HepG2 (cell line): ENCODE measurements around the gene CIB2. TPM values are rescaled to one million over a fixed set of nuclear protein-coding genes. Genes with fewer than 3 reads are reported as not detected.

Experiments
- ASH2L ChIP-seq: fragments of 300-600, 200-600 bp; sonication (generic); IDR thresholded peaks from 2 replicates; pipeline ENCODE4 v1.7.0; 2017; ENCODE audit warnings: low read depth, mild to moderate bottlenecking, moderate library complexity, mixed read lengths, low read length; ENCODE audit not compliant: insufficient read length
- CBX2 ChIP-seq, 2 experiments: fragments of 200-600 bp in 1 of 2; sonication (generic); formaldehyde crosslinking in 1 of 2; IDR thresholded peaks; 2 replicates each; pipeline versions ENCODE4 v1.7.0 to v1.8.1; 2018 to 2022; ENCODE audit warnings: low read depth in 2 of 2, low read length in 1 of 2, mild to moderate bottlenecking in 1 of 2, missing genetic modification reagents in 1 of 2
- CEBPB ChIP-seq: IDR thresholded peaks from 2 replicates; pipeline ENCODE4 v1.6.1; 2011; ENCODE audit warnings: low read depth, low read length, improper control_type of control experiment, borderline replicate concordance
- DNMT1 ChIP-seq: sonication (generic); formaldehyde crosslinking; IDR thresholded peaks from 2 replicates; pipeline ENCODE4 v1.5.1; 2020; ENCODE audit warnings: mild to moderate bottlenecking, missing genetic modification reagents
- DZIP1 ChIP-seq: sonication (generic); formaldehyde crosslinking; IDR thresholded peaks from 2 replicates; pipeline ENCODE4 v1.5.0; 2020; ENCODE audit warnings: mild to moderate bottlenecking, missing genetic modification reagents
- GMEB2 ChIP-seq: IDR thresholded peaks from 2 replicates; pipeline ENCODE4 v1.6.1; 2016; ENCODE audit warnings: missing biosample characterization, missing genetic modification reagents, low read depth
- MAZ ChIP-seq, 2 experiments: sonication (generic) in 1 of 2; formaldehyde crosslinking in 1 of 2; IDR thresholded peaks; 2 replicates each; pipeline versions ENCODE4 v1.5.0 to v1.6.1; 2012 to 2020; ENCODE audit warnings: low read depth in 2 of 2, mild to moderate bottlenecking in 2 of 2, borderline replicate concordance in 1 of 2, improper control_type of control experiment in 1 of 2, low read length in 1 of 2, missing genetic modification reagents in 1 of 2, moderate library complexity in 1 of 2
- NR2C2 ChIP-seq: sonication (generic); formaldehyde crosslinking; IDR thresholded peaks from 2 replicates; pipeline ENCODE4 v1.4.0; 2020; ENCODE audit warnings: missing genetic modification reagents, mild to moderate bottlenecking, moderate library complexity, borderline replicate concordance
- REXO4 ChIP-seq: sonication (generic); formaldehyde crosslinking; IDR thresholded peaks from 2 replicates; pipeline ENCODE4 v1.8.0; 2022; ENCODE audit warnings: missing genetic modification reagents, mild to moderate bottlenecking, borderline replicate concordance
- SALL1 ChIP-seq: sonication (generic); formaldehyde crosslinking; IDR thresholded peaks from 2 replicates; pipeline ENCODE4 v1.8.0; 2022; ENCODE audit warnings: mild to moderate bottlenecking, missing genetic modification reagents
- SP2 ChIP-seq: sonication (generic); formaldehyde crosslinking; IDR thresholded peaks from 2 replicates; pipeline ENCODE4 v1.5.1; 2020; ENCODE audit warnings: mild to moderate bottlenecking, missing genetic modification reagents
- SRY ChIP-seq: sonication (generic); formaldehyde crosslinking; IDR thresholded peaks from 2 replicates; pipeline ENCODE4 v1.8.0; 2022; ENCODE audit warnings: mild to moderate bottlenecking, missing genetic modification reagents
- STAT5B ChIP-seq: sonication (generic); formaldehyde crosslinking; IDR thresholded peaks from 2 replicates; pipeline ENCODE4 v1.4.0; 2020; ENCODE audit warnings: missing genetic modification reagents
- ZFAT ChIP-seq: sonication (generic); formaldehyde crosslinking; conservative IDR thresholded peaks from 2 replicates; pipeline ENCODE4 v1.8.1; 2023; ENCODE audit warnings: missing genetic modification reagents, inconsistent platforms
- ZFX ChIP-seq: sonication (generic); formaldehyde crosslinking; IDR thresholded peaks from 2 replicates; pipeline ENCODE4 v1.4.0; 2020; ENCODE audit warnings: mild to moderate bottlenecking, low read depth, missing genetic modification reagents, moderate library complexity
- ZMYM3 ChIP-seq: sonication (generic); formaldehyde crosslinking; IDR thresholded peaks from 2 replicates; pipeline ENCODE4 v1.5.1; 2020; ENCODE audit warnings: mild to moderate bottlenecking, missing genetic modification reagents
- ZNF33A ChIP-seq: sonication (generic); formaldehyde crosslinking; IDR thresholded peaks from 2 replicates; pipeline ENCODE4 v1.5.1; 2020; ENCODE audit warnings: missing genetic modification reagents, mild to moderate bottlenecking, moderate library complexity, borderline replicate concordance
- polyA plus RNA-seq, 8 experiments: library from polyadenylated mRNA; depleted of rRNA in 3 of 8; stranded (reverse) in 7 of 8; unstranded in 1 of 8; fragments of >200 nt; fragmentation: Illumina TruSeq in 4 of 8; extraction: Trizol in 4 of 8; gene quantifications; 2 replicates each; pipeline versions ENCODE4 v1.2.1 to v1.2.3, GENCODE V29; 2011 to 2016; ENCODE audit warnings: low read depth in 4 of 8, missing spikeins in 1 of 8, mixed read lengths in 1 of 8; ENCODE audit not compliant: insufficient read depth in 1 of 8
- total RNA-seq, 5 experiments: library from RNA; depleted of rRNA; stranded (reverse); fragments of >200 nt; fragmentation: Illumina TruSeq; extraction: Trizol; gene quantifications; 2 replicates each; pipeline ENCODE4 v1.2.3, GENCODE V29; 2016; ENCODE audit warnings: low read depth in 1 of 5
- TF ChIP-seq, protein P1 (sequence below): sonication (generic); formaldehyde crosslinking; IDR thresholded peaks from 2 replicates; pipeline ENCODE4 v1.9.0; 2022; ENCODE audit warnings: missing genetic modification reagents, mild to moderate bottlenecking, borderline replicate concordance

Gene CIB2
- total and polyA plus RNA-seq, 2 of the 13 experiments (the other 11 are each of a cell fraction or from before 2014, with no cell fraction given), result 1.4 to 1.5 TPM

GRCh38 chr15:78077053-78077870 is 54.0 kb downstream of the CIB2 start, which contains the start of gene TBC1D2B (continued):
- 0 out of 2 replicates have a peak, but pooled peaks have one; percentile 15 for TF ChIP-seq MAZ (IDR thresholded peaks at IDR 0.05; ENCODE audit: borderline replicate concordance, low read depth, low read length)
- TF ChIP-seq MAZ (CRISPR knock-in tag; IDR thresholded peaks at IDR 0.05; ENCODE audit: low read depth), result 0 out of 2 replicates have a peak, but pooled peaks have one; percentile 7
- TF ChIP-seq SALL1 (CRISPR knock-in tag), result peak; percentile 48; the same call in 1 of the 2 replicates
- peak; percentile 86; the same call in 1 of the 2 replicates for TF ChIP-seq SRY (CRISPR knock-in tag)
- peak; percentile 28 for TF ChIP-seq ASH2L
- TF ChIP-seq SP2, result no peak
- TF ChIP-seq ZMYM3 (CRISPR knock-in tag), result peak; percentile 11; the same call in 1 of the 2 replicates
- peak; percentile 2; the same call in 1 of the 2 replicates for TF ChIP-seq CEBPB
- TF ChIP-seq ZNF33A (CRISPR knock-in tag), result no peak
- TF ChIP-seq STAT5B (CRISPR knock-in tag), result no peak
- TF ChIP-seq, protein P1, sequence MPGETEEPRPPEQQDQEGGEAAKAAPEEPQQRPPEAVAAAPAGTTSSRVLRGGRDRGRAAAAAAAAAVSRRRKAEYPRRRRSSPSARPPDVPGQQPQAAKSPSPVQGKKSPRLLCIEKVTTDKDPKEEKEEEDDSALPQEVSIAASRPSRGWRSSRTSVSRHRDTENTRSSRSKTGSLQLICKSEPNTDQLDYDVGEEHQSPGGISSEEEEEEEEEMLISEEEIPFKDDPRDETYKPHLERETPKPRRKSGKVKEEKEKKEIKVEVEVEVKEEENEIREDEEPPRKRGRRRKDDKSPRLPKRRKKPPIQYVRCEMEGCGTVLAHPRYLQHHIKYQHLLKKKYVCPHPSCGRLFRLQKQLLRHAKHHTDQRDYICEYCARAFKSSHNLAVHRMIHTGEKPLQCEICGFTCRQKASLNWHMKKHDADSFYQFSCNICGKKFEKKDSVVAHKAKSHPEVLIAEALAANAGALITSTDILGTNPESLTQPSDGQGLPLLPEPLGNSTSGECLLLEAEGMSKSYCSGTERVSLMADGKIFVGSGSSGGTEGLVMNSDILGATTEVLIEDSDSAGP (CRISPR knock-in tag), result peak; percentile 67; the same call in 1 of the 2 replicates
- TF ChIP-seq NR2C2 (CRISPR knock-in tag), result peak; percentile 64; the same call in 1 of the 2 replicates
- no peak for TF ChIP-seq REXO4 (CRISPR knock-in tag)
- no peak for TF ChIP-seq DNMT1 (CRISPR knock-in tag)
- TF ChIP-seq DZIP1, result 0 out of 2 replicates have a peak, but pooled peaks have one; percentile 75
- TF ChIP-seq ZFAT (CRISPR knock-in tag), result no peak
- peak; percentile 67 for TF ChIP-seq ZFX (CRISPR knock-in tag)
- TF ChIP-seq CBX2 (IDR thresholded peaks at IDR 0.05; ENCODE audit: low read depth, low read length), result no peak
- TF ChIP-seq CBX2 (CRISPR knock-in tag; IDR thresholded peaks at IDR 0.05; ENCODE audit: low read depth), result no peak
- 0 out of 2 replicates have a peak, but pooled peaks have one; percentile 19 for TF ChIP-seq GMEB2 (CRISPR knock-in tag)
